OCI-LY1 (cell line): Measurements from ENCODE around the gene SYNGR4.

Source experiments
- H2AFZ ChIP-seq: fragments of 200-600 bp; sonication (generic), shearing (Covaris generic); 2 replicates; pipeline ENCODE4 v1.6.0; 2014; ENCODE audit warnings: antibody characterized with exemption, mild to moderate bottlenecking, low read length
- H3F3A ChIP-seq: fragments of 200-600 bp; sonication (generic), shearing (Covaris generic); 2 replicates; pipeline ENCODE4 v1.6.0; 2014; ENCODE audit warnings: mild to moderate bottlenecking, antibody characterized with exemption, low read length, moderate library complexity; ENCODE audit not compliant: insufficient read depth
- H3K27ac ChIP-seq: fragments of 200-600 bp; sonication (generic); 2 replicates; pipeline ENCODE4 v1.5.1; 2014; ENCODE audit warnings: low read length, mixed run types, mild to moderate bottlenecking, low read depth; ENCODE audit not compliant: poor library complexity, severe bottlenecking
- H3K27me3 ChIP-seq: fragments of 200-600 bp; sonication (generic); 2 replicates; pipeline ENCODE4 v1.6.0; 2014; ENCODE audit warnings: antibody characterized with exemption, mild to moderate bottlenecking, low read length, moderate library complexity; ENCODE audit not compliant: insufficient read depth
- H3K36me3 ChIP-seq: fragments of 200-600 bp; sonication (generic); 2 replicates; pipeline ENCODE4 v1.6.1; 2014; ENCODE audit warnings: mild to moderate bottlenecking, antibody characterized with exemption, low read length, moderate library complexity, mixed read lengths; ENCODE audit not compliant: insufficient read depth
- H3K4me1 ChIP-seq: fragments of 200-600 bp; sonication (generic); 2 replicates; pipeline ENCODE4 v1.5.1; 2014; ENCODE audit warnings: mild to moderate bottlenecking, low read length, moderate library complexity; ENCODE audit not compliant: insufficient read depth, severe bottlenecking
- H3K4me2 ChIP-seq: fragments of 200-600 bp; sonication (generic), shearing (Covaris generic); 2 replicates; pipeline ENCODE4 v1.6.1; 2014; ENCODE audit warnings: low read length
- H3K4me3 ChIP-seq: fragments of 200-600 bp; sonication (generic); 2 replicates; pipeline ENCODE4 v1.5.1; 2014; ENCODE audit warnings: low read length, low read depth, mild to moderate bottlenecking, mixed read lengths; ENCODE audit not compliant: poor library complexity, severe bottlenecking
- H3K79me2 ChIP-seq: fragments of 200-600 bp; shearing (Covaris generic); 2 replicates; pipeline ENCODE4 v1.6.1; 2016; ENCODE audit warnings: mixed run types, low read length, mixed read lengths; ENCODE audit not compliant: insufficient read depth
- H3K9ac ChIP-seq: fragments of 200-600 bp; sonication (generic), shearing (Covaris generic); 2 replicates; pipeline ENCODE4 v1.6.1; 2014; ENCODE audit warnings: mild to moderate bottlenecking, low read length, mixed read lengths
- H3K9me2 ChIP-seq: fragments of 200-600 bp; sonication (generic), shearing (Covaris generic); 2 replicates; pipeline ENCODE4 v1.6.1; 2014; ENCODE audit warnings: low read depth, mild to moderate bottlenecking, low read length, mixed read lengths
- H3K9me3 ChIP-seq: fragments of 200-600 bp; shearing (Covaris generic); 2 replicates; pipeline ENCODE4 v1.6.1; 2014; ENCODE audit warnings: low read length, mixed read lengths
- H4K20me1 ChIP-seq: fragments of 200-600 bp; sonication (generic), shearing (Covaris generic); 2 replicates; pipeline ENCODE4 v1.6.0; 2016; ENCODE audit warnings: mild to moderate bottlenecking, low read length; ENCODE audit not compliant: insufficient read depth
- CTCF ChIP-seq: fragments of 200-600 bp; sonication (generic), shearing (Covaris generic); IDR thresholded peaks from 2 replicates; pipeline ENCODE4 v1.5.1; 2017; ENCODE audit warnings: mild to moderate bottlenecking, antibody characterized with exemption, low read length, moderate library complexity, mixed read lengths
- EZH2 ChIP-seq: fragments of 200-600 bp; sonication (generic), shearing (Covaris generic); IDR thresholded peaks from 2 replicates; pipeline ENCODE4 v1.8.0; 2017; ENCODE audit warnings: borderline replicate concordance, mixed run types, mild to moderate bottlenecking, antibody characterized with exemption, low read length, moderate library complexity, mixed read lengths

Gene SYNGR4

GRCh38 chr19:48394331-48395169, 30.4 kb downstream of the SYNGR4 start:
- peaks cover 14% of the 10 kb centered on the region for H3K4me1 ChIP-seq
- H3K36me3 ChIP-seq, result no peaks in the 10 kb centered on the region
- H3K4me3 ChIP-seq, result no peak overlapping the region
- H4K20me1 ChIP-seq, result no peaks in the 10 kb centered on the region
- no peaks in the 10 kb centered on the region for H3K79me2 ChIP-seq
- no peaks in the 10 kb centered on the region for H3K9me3 ChIP-seq
- H3K27ac ChIP-seq, result no peak overlapping the region
- no peak overlapping the region for H2AFZ ChIP-seq
- TF ChIP-seq EZH2 (no peak), CTCF (no peak)
- H3K27me3 ChIP-seq, result peaks cover 8% of the 10 kb centered on the region; the same call in 1 of the 2 replicates
- H3K9ac ChIP-seq, result no peak overlapping the region
- no peaks in the 10 kb centered on the region for H3K9me2 ChIP-seq
- H3K4me2 ChIP-seq, result no peak overlapping the region
- 0 out of 2 replicates have a peak, but pooled peaks cover 4% of the 10 kb centered on the region for H3F3A ChIP-seq

- Histone ChIP-seq H2AFZ (no peak overlapping the region), H3K9ac (no peak overlapping the region), H3K27me3 (peaks cover 8% of the 10 kb centered on the region; the same call in 1 of the 2 replicates), H3K4me2 (no peak overlapping the region), H3K9me2 (no peaks in the 10 kb centered on the region), H3K36me3 (no peaks in the 10 kb centered on the region), H3K27ac (no peak overlapping the region), H4K20me1 (no peaks in the 10 kb centered on the region), H3K4me3 (no peak overlapping the region), H3K79me2 (no peaks in the 10 kb centered on the region), H3K4me1 (peaks cover 15% of the 10 kb centered on the region), H3K9me3 (no peaks in the 10 kb centered on the region), H3F3A (0 out of 2 replicates have a peak, but pooled peaks cover 4% of the 10 kb centered on the region)
- no peak for TF ChIP-seq EZH2
- TF ChIP-seq CTCF, result no peak
These were observed 30.9 kb downstream of the SYNGR4 start for GRCh38 chr19:48395170-48395455.

- Histone ChIP-seq H3K27ac (no peak overlapping the region), H3K4me1 (peaks cover 15% of the 10 kb centered on the region), H3F3A (0 out of 2 replicates have a peak, but pooled peaks cover 4% of the 10 kb centered on the region), H3K36me3 (no peaks in the 10 kb centered on the region), H2AFZ (no peak overlapping the region), H3K27me3 (peaks cover 8% of the 10 kb centered on the region; the same call in 1 of the 2 replicates), H3K9ac (no peak overlapping the region), H3K9me2 (no peaks in the 10 kb centered on the region), H3K9me3 (no peaks in the 10 kb centered on the region), H3K79me2 (no peaks in the 10 kb centered on the region), H4K20me1 (no peaks in the 10 kb centered on the region), H3K4me2 (no peak overlapping the region), H3K4me3 (no peak overlapping the region)
- no peak for TF ChIP-seq CTCF
- no peak for TF ChIP-seq EZH2
These were observed 31.3 kb downstream of the SYNGR4 start for GRCh38 chr19:48395499-48395898.
